CD4-positive, alpha-beta T cell treated with Interleukin-21 for 1 hour (primary cell): Measurements from ENCODE around the gene SPN.
"Not testable (repeated sequence)": the region's sequence is repeated elsewhere in the genome, so short reads cannot be mapped to it uniquely, and the experiment has no call there.

Experiments
- DNase-seq: peaks from one replicate; pipeline ENCODE4 v3.0.0-alpha.2; 2020

SPN gene

GRCh38 chr16:29680180-29680598, 17.1 kb downstream of the SPN start:
- DNase-seq = no peak

GRCh38 chr16:29683543-29684090, 20.6 kb downstream of the SPN start:
- no peak for DNase-seq

- no peak for DNase-seq
Observed at GRCh38 chr16:29684679-29685078, 21.6 kb downstream of the SPN start.

- no peak for DNase-seq
Observed at GRCh38 chr16:29686740-29687332, 23.8 kb downstream of the SPN start.

GRCh38 chr16:29687755-29688154, 24.7 kb downstream of the SPN start:
- no peak for DNase-seq

GRCh38 chr16:29688172-29688571, 25.1 kb downstream of the SPN start:
- DNase-seq = no peak

GRCh38 chr16:29689490-29690351, 26.7 kb downstream of the SPN start:
- DNase-seq = not testable (repeated sequence)

GRCh38 chr16:29692606-29693005, 29.6 kb downstream of the SPN start:
- DNase-seq = not testable (repeated sequence)

- no peak for DNase-seq
Observed at GRCh38 chr16:29694384-29695195, 31.5 kb downstream of the SPN start.

GRCh38 chr16:29695675-29696074, 32.6 kb downstream of the SPN start:
- DNase-seq = not testable (repeated sequence)

GRCh38 chr16:29696881-29697331, 33.9 kb downstream of the SPN start:
- no peak for DNase-seq

- DNase-seq = no peak
Observed at GRCh38 chr16:29697391-29697790, 34.3 kb downstream of the SPN start.

- DNase-seq = no peak
Observed at GRCh38 chr16:29698042-29698441, 35.0 kb downstream of the SPN start.

GRCh38 chr16:29698484-29699323, 35.7 kb downstream of the SPN start:
- no peak for DNase-seq

GRCh38 chr16:29699324-29700219, 36.5 kb downstream of the SPN start:
- DNase-seq = no peak

- peak; percentile 81 for DNase-seq
Observed at GRCh38 chr16:29700253-29700987, 37.4 kb downstream of the SPN start.

GRCh38 chr16:29701214-29701555, 38.1 kb downstream of the SPN start:
- DNase-seq = no peak

- peak; percentile 72 for DNase-seq
Observed at GRCh38 chr16:29702269-29702668, 39.2 kb downstream of the SPN start.

- no peak for DNase-seq
Observed at GRCh38 chr16:29705030-29705429, 42.0 kb downstream of the SPN start.

- not testable (repeated sequence) for DNase-seq
Observed at GRCh38 chr16:29707160-29707559, 44.1 kb downstream of the SPN start.
